Mesenchymal stem cell (in vitro differentiated cells and primary cell): ENCODE measurements around the gene ICA1.

Experiments
- DNase-seq: peaks from one replicate; pipeline ENCODE4 v3.0.0-alpha.2; 2013
- H2AFZ ChIP-seq: one replicate; pipeline ENCODE4 v1.6.1; 2013; ENCODE audit warnings: low read depth, mild to moderate bottlenecking, control low read depth, inconsistent platforms, low read length, moderate library complexity
- H2AK5ac ChIP-seq: 2 replicates; pipeline ENCODE4 v1.6.1; 2013; ENCODE audit warnings: low read length, moderate library complexity, mild to moderate bottlenecking, inconsistent platforms; ENCODE audit not compliant: severe bottlenecking
- H2BK120ac ChIP-seq: one replicate; pipeline ENCODE4 v1.6.1; 2013; ENCODE audit warnings: low read depth, mild to moderate bottlenecking, inconsistent platforms, low read length, moderate library complexity
- H2BK12ac ChIP-seq, 2 experiments: one replicate each; pipeline ENCODE4 v1.6.1; 2013; ENCODE audit warnings: inconsistent platforms in 2 of 2, low read length in 2 of 2, mild to moderate bottlenecking in 2 of 2, moderate library complexity in 2 of 2, control low read depth in 1 of 2
- H2BK15ac ChIP-seq: one replicate; pipeline ENCODE4 v1.6.1; 2013; ENCODE audit warnings: mild to moderate bottlenecking, low read depth, inconsistent platforms; ENCODE audit not compliant: poor library complexity, severe bottlenecking
- H2BK5ac ChIP-seq: 2 replicates; pipeline ENCODE4 v1.6.1; 2013; ENCODE audit warnings: low read depth, mild to moderate bottlenecking, low read length, control low read depth, inconsistent platforms; ENCODE audit not compliant: poor library complexity, severe bottlenecking
- H3K14ac ChIP-seq, 2 experiments: one replicate each; pipeline ENCODE4 v1.6.1; 2013; ENCODE audit warnings: inconsistent platforms in 2 of 2, low read length in 2 of 2, control low read depth in 1 of 2, mild to moderate bottlenecking in 1 of 2, moderate library complexity in 1 of 2
- H3K18ac ChIP-seq, 2 experiments: one replicate each; pipeline ENCODE4 v1.6.1; 2013; ENCODE audit warnings: inconsistent platforms in 2 of 2, low read length in 2 of 2, control low read depth in 1 of 2, low read depth in 1 of 2, mild to moderate bottlenecking in 1 of 2
- H3K23ac ChIP-seq, 2 experiments: one replicate each; pipeline ENCODE4 v1.6.1; 2013; ENCODE audit warnings: inconsistent platforms in 2 of 2, low read length in 2 of 2, mild to moderate bottlenecking in 2 of 2, moderate library complexity in 2 of 2, control low read depth in 1 of 2
- H3K27ac ChIP-seq: 2 replicates; pipeline ENCODE4 v1.5.1; 2013; ENCODE audit warnings: mild to moderate bottlenecking, moderate library complexity, low read length, control low read depth, inconsistent platforms; ENCODE audit not compliant: poor library complexity, severe bottlenecking
- H3K27me3 ChIP-seq, 2 experiments: 2 replicates each; pipeline versions ENCODE4 v1.6.1 to v1.7.0; 2013; ENCODE audit warnings: low read length in 2 of 2, mild to moderate bottlenecking in 2 of 2, moderate library complexity in 2 of 2, control low read depth in 1 of 2, inconsistent platforms in 1 of 2; ENCODE audit not compliant: control insufficient read depth in 1 of 2, insufficient read depth in 1 of 2
- H3K36me3 ChIP-seq, 2 experiments: 2 replicates each; pipeline versions ENCODE4 v1.6.1 to v1.7.0; 2013; ENCODE audit warnings: low read length in 2 of 2, control low read depth in 1 of 2, inconsistent platforms in 1 of 2, low read depth in 1 of 2, mild to moderate bottlenecking in 1 of 2; ENCODE audit not compliant: insufficient read depth in 2 of 2, control insufficient read depth in 1 of 2
- H3K4ac ChIP-seq, 2 experiments: one replicate each; pipeline ENCODE4 v1.6.1; 2013; ENCODE audit warnings: inconsistent platforms in 2 of 2, low read length in 2 of 2, mild to moderate bottlenecking in 2 of 2, moderate library complexity in 2 of 2, control low read depth in 1 of 2, low read depth in 1 of 2
- H3K4me1 ChIP-seq: 2 replicates; pipeline ENCODE4 v1.6.1; 2013; ENCODE audit warnings: low read depth, low read length, control low read depth; ENCODE audit not compliant: control insufficient read depth, insufficient read depth
- H3K4me2 ChIP-seq: 2 replicates; pipeline ENCODE4 v1.6.1; 2013; ENCODE audit warnings: low read length, mild to moderate bottlenecking, inconsistent platforms; ENCODE audit not compliant: poor library complexity, severe bottlenecking
- H3K4me3 ChIP-seq, 2 experiments: 2 replicates each; pipeline versions ENCODE4 v1.5.1 to v1.7.0; 2013; ENCODE audit warnings: low read length in 2 of 2, mild to moderate bottlenecking in 2 of 2, control low read depth in 1 of 2, low read depth in 1 of 2; ENCODE audit not compliant: insufficient read depth in 1 of 2
- H3K79me1 ChIP-seq: replicated peaks from 2 replicates; pipeline ENCODE4 v1.6.1; 2013; ENCODE audit warnings: mild to moderate bottlenecking, control low read depth, low read length, inconsistent platforms; ENCODE audit not compliant: poor library complexity, severe bottlenecking
- H3K9ac ChIP-seq: 2 replicates; pipeline ENCODE4 v1.7.0; 2013; ENCODE audit warnings: mild to moderate bottlenecking, low read length, moderate library complexity
- H3K9me3 ChIP-seq: 2 replicates; pipeline ENCODE4 v1.7.0; 2013; ENCODE audit warnings: mild to moderate bottlenecking, low read length; ENCODE audit not compliant: control insufficient read depth
- H4K8ac ChIP-seq: one replicate; pipeline ENCODE4 v1.6.1; 2013; ENCODE audit warnings: inconsistent platforms, mild to moderate bottlenecking, low read length, moderate library complexity
- H4K91ac ChIP-seq: one replicate; pipeline ENCODE4 v1.6.1; 2013; ENCODE audit warnings: mild to moderate bottlenecking, low read length, inconsistent platforms
- WGBS: methylation state at CpG from one replicate; pipeline ENCODE4 v1.1.7; 2013; ENCODE audit warnings: mixed read lengths; 5-methylcytosine and 5-hydroxymethylcytosine counted together

The ICA1 gene

DNA sequence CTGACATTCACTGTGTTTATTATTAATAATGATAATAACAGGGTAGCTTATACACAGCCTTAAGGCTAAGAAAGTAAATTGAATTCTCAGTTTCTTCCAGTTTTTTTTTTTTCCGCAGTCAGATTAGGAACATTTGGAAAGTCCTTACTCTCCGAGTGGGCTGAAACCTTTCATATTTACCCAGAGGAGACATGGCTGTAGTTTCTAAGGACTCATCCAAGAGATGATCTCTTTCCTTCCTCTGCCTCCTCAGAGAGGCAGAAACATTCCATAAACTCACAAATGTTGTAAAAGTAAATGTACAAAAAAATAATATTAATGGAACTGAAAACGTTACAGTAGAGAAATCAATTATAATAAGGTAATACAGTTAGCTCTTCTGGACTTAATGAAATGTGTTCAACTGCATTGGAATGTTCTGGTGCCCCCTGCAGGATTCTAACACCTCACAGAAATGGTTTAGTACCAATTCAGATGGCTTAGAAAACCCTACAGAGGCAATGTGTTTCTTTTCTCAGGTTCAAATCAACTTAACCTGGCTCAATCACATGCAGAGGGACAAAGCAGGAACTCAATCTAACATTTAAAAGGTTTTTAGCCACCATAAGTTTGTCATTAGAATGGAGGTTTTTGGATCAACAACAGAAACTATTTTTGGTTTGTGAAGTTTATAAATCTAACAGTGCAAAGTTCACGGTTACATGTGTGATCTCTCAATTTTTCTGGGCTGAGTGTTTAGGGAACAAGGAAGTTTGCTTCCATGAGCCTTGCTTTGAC is 71.7 kb downstream of the ICA1 start:
- H3K27me3 ChIP-seq: no peaks in the 10 kb centered on the region
- H3K23ac ChIP-seq: no peak overlapping the region
- no peak overlapping the region for H4K8ac ChIP-seq
- H3K36me3 ChIP-seq: no peaks in the 10 kb centered on the region
- no peaks in the 10 kb centered on the region for H3K9me3 ChIP-seq
- no peak overlapping the region for H2BK15ac ChIP-seq
- H3K14ac ChIP-seq: no peak overlapping the region
- peak; percentile 61 for DNase-seq
- H3K4me1 ChIP-seq: no peaks in the 10 kb centered on the region
- H2BK5ac ChIP-seq: no peak overlapping the region
- H2BK120ac ChIP-seq: no peak overlapping the region
- H3K9ac ChIP-seq: no peak overlapping the region
- WGBS: 78% methylated on average over 2 of the region's 4 CpGs
- H2AFZ ChIP-seq: no peak overlapping the region
- H3K79me1 ChIP-seq: no peaks in the 10 kb centered on the region
- no peak overlapping the region for H3K4ac ChIP-seq
- H3K27ac ChIP-seq: no peak overlapping the region
- H3K4me3 ChIP-seq: no peak overlapping the region
- H4K91ac ChIP-seq: no peak overlapping the region
- no peak overlapping the region for H2BK12ac ChIP-seq
- H2AK5ac ChIP-seq: no peak overlapping the region
- H3K18ac ChIP-seq: no peak overlapping the region
- no peak overlapping the region for H3K4me2 ChIP-seq

DNA sequence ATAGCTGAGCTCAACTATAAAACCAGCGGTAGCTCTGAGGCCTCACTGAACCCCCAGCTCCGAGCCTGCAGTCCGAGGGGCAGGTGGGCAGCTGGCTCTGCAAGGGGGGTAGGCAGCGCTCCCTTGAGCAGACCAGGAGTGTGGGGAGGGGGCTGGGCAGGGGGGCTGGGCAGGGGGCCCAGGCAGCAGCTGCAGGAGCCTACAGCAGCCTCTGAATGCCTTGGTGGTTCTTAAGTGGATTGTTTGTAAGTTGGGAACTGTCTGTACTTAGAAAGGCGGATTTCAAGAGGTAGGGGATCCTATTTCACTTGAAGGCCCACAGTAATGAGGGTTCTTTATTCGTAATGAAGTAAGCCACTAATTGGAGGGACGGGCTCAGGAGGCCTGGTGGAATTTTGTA is 72.3 kb downstream of the ICA1 start:
- H3K27me3 ChIP-seq: no peaks in the 10 kb centered on the region
- H4K8ac ChIP-seq: no peak overlapping the region
- no peaks in the 10 kb centered on the region for H3K9me3 ChIP-seq
- no peak overlapping the region for H3K4ac ChIP-seq
- no peak overlapping the region for H3K23ac ChIP-seq
- no peaks in the 10 kb centered on the region for H3K36me3 ChIP-seq
- no peak overlapping the region for H3K14ac ChIP-seq
- no peak overlapping the region for H2BK15ac ChIP-seq
- DNase-seq: no peak
- no peak overlapping the region for H2BK5ac ChIP-seq
- H2BK12ac ChIP-seq: no peak overlapping the region
- no peak overlapping the region for H2AK5ac ChIP-seq
- H3K79me1 ChIP-seq: no peaks in the 10 kb centered on the region
- no peak overlapping the region for H2BK120ac ChIP-seq
- no peaks in the 10 kb centered on the region for H3K4me1 ChIP-seq
- H3K4me2 ChIP-seq: no peak overlapping the region
- H2AFZ ChIP-seq: no peak overlapping the region
- no peak overlapping the region for H3K18ac ChIP-seq
- H3K9ac ChIP-seq: no peak overlapping the region
- no peak overlapping the region for H4K91ac ChIP-seq
- no peak overlapping the region for H3K27ac ChIP-seq
- H3K4me3 ChIP-seq: no peak overlapping the region
- 60% methylated on average over 6 of the region's 7 CpGs for WGBS

DNA sequence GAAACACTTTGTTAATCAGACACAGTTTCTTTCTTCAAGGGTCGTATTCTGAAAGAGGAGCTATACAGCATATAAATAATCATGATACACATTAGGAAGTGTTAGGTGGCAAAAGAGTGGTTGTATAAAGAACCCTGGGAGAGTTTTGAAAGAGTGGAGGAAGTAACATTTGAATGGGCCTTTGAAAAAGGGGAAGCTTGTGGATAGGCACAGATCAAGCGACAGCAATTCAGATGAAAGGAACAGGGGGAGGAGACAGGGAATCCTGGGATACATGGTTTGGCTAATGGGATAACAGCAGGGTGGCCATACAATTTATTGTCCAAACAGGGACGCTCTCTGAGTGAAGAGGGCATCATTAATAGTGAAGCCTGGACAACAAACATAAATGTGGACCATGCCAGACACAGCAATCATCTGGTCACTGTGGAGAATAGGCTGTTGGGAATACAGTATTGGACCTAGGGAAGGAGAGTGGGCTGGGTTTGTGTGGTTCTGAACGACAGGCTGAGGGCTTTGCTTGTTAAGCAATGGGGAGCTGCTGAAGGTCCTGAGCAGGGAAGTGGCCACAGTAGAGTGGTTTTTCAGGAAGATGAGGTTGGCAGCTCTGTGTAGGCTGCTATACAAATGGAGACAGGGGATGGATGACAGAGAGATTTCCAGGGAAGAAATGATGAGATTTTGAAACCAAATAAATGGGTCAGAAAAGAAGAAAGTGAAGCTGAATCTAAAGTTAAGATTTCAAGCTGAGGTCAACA is 75.9 kb downstream of the ICA1 start:
- Histone ChIP-seq H2AFZ (no peak overlapping the region), H3K4me3 (no peak overlapping the region), H3K4me2 (no peak overlapping the region), H4K8ac (no peak overlapping the region), H3K9me3 (no peaks in the 10 kb centered on the region), H2BK12ac (no peak overlapping the region), H3K4me1 (no peaks in the 10 kb centered on the region), H2BK120ac (no peak overlapping the region), H3K4ac (no peak overlapping the region), H2BK5ac (no peak overlapping the region), H2AK5ac (no peak overlapping the region), H3K9ac (no peak overlapping the region), H3K14ac (no peak overlapping the region), H3K23ac (no peak overlapping the region), H3K36me3 (no peaks in the 10 kb centered on the region), H3K79me1 (no peaks in the 10 kb centered on the region), H3K27ac (no peak overlapping the region), H3K18ac (no peak overlapping the region), H3K27me3 (no peaks in the 10 kb centered on the region), H2BK15ac (no peak overlapping the region), H4K91ac (no peak overlapping the region)
- DNase-seq: no peak
- 77% methylated on average over 3 of the region's 4 CpGs for WGBS

DNA sequence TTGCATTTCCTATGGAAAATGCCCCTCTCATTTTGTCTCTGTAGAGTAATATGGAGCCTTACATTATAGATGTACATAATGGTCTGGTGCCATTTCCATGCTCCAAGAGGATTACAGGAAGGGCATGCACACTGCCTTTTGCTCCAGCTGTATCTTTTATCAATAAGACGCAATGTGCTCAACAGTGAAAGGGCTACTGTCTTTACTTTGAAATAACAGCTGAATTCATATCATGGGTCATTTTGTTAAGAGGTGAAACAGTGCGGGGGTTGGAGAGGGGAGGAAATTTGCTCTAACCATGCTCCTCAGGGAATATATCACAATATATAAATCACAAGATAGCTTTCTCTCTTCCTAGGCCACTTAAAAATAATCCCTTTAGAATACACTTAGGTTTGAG is 77.7 kb downstream of the ICA1 start:
- Histone ChIP-seq H2AFZ (no peak overlapping the region), H3K36me3 (no peaks in the 10 kb centered on the region), H2BK12ac (no peak overlapping the region), H3K4me1 (no peaks in the 10 kb centered on the region), H3K4ac (no peak overlapping the region), H4K91ac (no peak overlapping the region), H3K4me3 (no peak overlapping the region), H3K27me3 (no peaks in the 10 kb centered on the region), H3K79me1 (no peaks in the 10 kb centered on the region), H3K9ac (no peak overlapping the region), H3K14ac (no peak overlapping the region), H3K23ac (no peak overlapping the region), H3K27ac (no peak overlapping the region), H2BK120ac (no peak overlapping the region), H2BK15ac (no peak overlapping the region), H2BK5ac (no peak overlapping the region), H3K4me2 (no peak overlapping the region), H3K18ac (no peak overlapping the region), H4K8ac (no peak overlapping the region), H2AK5ac (no peak overlapping the region), H3K9me3 (no peaks in the 10 kb centered on the region)
- WGBS: 100% methylated on average over 1 of the region's 2 CpGs
- no peak for DNase-seq
